ENCODE measurements around the gene GLI3.

Gene GLI3

DNA sequence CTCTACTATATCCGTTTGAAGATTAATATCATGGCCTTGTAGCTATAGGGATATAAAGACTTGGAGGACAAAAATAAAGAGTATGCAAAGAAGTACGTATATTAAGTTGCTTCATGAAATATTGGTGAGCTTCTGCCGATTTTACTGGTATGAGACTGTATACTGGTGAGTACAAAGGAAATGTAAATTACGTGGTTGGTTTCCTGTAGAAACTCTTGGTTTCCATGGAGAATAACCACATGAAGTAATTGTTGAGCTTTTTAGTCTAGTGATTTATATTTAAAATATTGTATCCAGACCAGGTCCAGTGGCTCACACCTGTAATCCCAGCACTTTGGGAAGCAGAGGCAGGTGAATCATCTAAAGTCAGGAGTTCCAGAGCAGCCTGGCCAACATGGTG is 32.2 kb upstream of the GLI3 start:
- H3K4me3 ChIP-seq (ENCODE audit: low read depth, low read length), result no peak overlapping the region
- TF ChIP-seq, protein P1, sequence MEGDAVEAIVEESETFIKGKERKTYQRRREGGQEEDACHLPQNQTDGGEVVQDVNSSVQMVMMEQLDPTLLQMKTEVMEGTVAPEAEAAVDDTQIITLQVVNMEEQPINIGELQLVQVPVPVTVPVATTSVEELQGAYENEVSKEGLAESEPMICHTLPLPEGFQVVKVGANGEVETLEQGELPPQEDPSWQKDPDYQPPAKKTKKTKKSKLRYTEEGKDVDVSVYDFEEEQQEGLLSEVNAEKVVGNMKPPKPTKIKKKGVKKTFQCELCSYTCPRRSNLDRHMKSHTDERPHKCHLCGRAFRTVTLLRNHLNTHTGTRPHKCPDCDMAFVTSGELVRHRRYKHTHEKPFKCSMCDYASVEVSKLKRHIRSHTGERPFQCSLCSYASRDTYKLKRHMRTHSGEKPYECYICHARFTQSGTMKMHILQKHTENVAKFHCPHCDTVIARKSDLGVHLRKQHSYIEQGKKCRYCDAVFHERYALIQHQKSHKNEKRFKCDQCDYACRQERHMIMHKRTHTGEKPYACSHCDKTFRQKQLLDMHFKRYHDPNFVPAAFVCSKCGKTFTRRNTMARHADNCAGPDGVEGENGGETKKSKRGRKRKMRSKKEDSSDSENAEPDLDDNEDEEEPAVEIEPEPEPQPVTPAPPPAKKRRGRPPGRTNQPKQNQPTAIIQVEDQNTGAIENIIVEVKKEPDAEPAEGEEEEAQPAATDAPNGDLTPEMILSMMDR (IDR thresholded peaks at IDR 0.05; ENCODE audit: borderline replicate concordance, insufficient read depth, low read depth, low read length), result no peak

DNA sequence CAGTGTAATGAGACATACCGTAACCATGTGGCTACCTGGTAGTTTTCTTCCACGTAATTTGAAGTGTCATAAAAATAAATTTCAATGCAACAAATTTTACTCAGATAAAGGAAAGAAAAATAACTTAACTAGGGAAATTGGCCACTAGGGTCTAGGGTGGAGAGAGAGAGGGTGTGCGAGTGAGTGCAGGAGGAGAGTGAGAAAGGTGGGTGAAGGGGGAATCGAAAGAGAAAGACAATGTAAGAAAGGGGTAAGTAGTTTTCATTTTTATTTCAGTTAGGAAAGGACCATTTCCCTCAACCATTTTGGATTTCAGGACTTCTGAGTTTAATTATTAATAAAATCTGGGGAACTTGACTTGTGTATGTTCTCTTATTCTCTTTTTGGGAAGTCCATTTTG is 27.7 kb upstream of the GLI3 start:
- TF ChIP-seq, protein P1 (IDR thresholded peaks at IDR 0.05; ENCODE audit: borderline replicate concordance, insufficient read depth, low read depth, low read length), result no peak
- no peak overlapping the region for H3K4me3 ChIP-seq (ENCODE audit: low read depth, low read length)

DNA sequence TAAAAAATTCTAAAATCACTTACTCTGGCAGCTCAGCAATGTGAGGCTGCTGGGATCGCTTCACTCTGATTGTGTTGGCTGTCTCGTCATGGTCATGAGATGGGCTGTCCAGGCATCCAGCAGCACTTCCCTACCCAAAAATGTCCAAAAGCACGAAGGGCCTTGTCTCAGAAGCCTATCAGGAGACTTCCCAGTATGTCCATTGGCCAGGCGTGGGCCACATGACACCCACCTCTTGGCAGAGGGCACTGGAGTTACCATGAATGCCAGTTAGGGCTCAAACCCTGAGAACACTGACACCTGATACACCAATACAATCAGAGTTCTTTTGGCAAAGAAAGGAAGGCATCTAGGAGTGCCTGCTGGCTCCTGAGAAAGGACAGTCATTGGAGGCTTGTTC is 27.0 kb upstream of the GLI3 start:
- no peak overlapping the region for H3K4me3 ChIP-seq (ENCODE audit: low read depth, low read length)
- TF ChIP-seq, protein P1 (IDR thresholded peaks at IDR 0.05; ENCODE audit: borderline replicate concordance, insufficient read depth, low read depth, low read length), result no peak

DNA sequence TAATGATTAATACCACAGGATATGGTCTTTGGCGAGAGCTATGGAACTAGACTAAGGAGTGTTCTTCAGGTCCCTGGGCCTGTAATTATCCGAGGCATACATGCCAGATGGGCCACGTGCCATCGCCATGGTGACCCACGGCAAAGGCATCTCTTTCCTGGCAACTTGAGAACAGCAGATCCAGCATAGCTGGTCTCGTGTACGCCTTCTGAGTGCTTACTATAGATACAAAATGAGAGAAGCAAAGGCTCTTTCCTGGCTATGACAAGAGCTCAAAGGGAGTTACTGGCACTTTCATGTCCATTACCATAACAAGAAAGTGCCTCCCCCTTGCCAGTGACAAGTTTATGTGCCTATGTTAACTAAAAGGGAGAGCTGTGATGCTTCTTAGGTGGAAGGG is 26.0 kb upstream of the GLI3 start:
- no peak overlapping the region for H3K4me3 ChIP-seq (ENCODE audit: low read depth, low read length)
- TF ChIP-seq, protein P1 (IDR thresholded peaks at IDR 0.05; ENCODE audit: borderline replicate concordance, insufficient read depth, low read depth, low read length), result no peak

DNA sequence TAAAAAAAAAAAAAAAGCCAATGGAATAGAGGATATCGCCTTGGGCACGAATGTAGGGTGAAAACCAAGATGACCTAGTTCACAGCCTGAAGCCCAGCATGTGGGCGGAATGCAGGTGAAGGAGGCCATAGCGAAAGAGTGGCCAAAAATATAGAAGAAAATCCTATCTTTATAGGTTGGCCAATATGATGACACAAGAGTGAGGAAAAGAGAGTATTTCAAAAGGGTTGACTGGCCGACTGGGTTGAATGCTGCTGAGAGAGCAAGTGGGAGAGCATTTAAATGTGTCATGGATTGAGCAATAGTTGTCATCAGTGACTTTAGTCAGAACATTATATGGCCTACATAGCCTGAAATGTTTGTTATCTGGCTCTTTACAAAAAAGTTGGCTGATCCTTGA is 17.2 kb upstream of the GLI3 start:
- no peak overlapping the region for H3K4me3 ChIP-seq (ENCODE audit: low read depth, low read length)
- TF ChIP-seq, protein P1 (IDR thresholded peaks at IDR 0.05; ENCODE audit: borderline replicate concordance, insufficient read depth, low read depth, low read length), result no peak

DNA sequence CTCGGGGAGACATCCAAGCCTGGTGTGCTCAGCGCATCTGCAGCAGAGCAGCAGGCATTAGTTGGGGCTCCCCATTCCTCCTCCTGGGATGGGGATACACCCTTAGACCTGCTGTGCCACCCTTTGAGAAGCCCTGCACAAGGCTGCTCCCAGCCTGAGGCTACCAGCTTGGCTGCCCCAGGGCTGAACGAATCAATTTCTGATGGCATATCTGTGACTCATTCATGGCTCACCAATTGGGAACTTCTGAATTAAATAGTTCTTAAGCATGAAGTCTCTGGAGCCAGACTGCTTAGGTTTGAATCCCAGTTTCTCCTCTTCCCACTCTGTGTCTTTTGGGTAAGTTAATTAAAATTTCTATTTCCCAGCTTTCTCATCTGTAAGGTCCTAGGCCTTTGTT is 16.3 kb upstream of the GLI3 start:
- no peak overlapping the region for H3K4me3 ChIP-seq (ENCODE audit: low read depth, low read length)
- TF ChIP-seq, protein P1 (IDR thresholded peaks at IDR 0.05; ENCODE audit: borderline replicate concordance, insufficient read depth, low read depth, low read length), result no peak

DNA sequence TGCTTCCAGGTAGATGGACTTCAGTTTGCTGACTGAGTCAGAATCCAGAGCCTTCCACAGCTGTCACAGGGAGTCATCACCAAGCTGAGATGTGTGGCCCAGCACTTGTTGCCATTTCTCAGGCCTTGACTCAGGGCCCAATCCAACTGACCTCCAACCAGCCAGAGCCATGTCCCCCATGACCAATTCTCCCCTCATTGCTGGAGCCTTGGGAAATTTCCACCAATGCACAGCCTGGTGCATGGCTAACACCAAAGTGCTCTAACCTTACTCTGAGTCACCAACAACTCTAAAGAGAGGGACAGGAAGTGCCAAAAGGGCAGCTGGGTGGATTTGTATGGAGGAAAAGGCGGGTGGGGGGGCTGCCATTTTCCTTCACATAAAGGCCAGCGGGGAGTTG is 13.4 kb upstream of the GLI3 start:
- no peak overlapping the region for H3K4me3 ChIP-seq (ENCODE audit: low read depth, low read length)
- TF ChIP-seq, protein P1 (IDR thresholded peaks at IDR 0.05; ENCODE audit: borderline replicate concordance, insufficient read depth, low read depth, low read length), result no peak
